GM12801 (cell line): ENCODE results near the gene BRWD1.

Experiments
- TF ChIP-seq, protein P1 (sequence below): IDR thresholded peaks from one replicate; pipeline ENCODE4 v1.5.1; 2011; ENCODE audit warnings: control low read depth; ENCODE audit not compliant: insufficient read length; ENCODE audit errors: extremely low read depth

The BRWD1 gene

DNA sequence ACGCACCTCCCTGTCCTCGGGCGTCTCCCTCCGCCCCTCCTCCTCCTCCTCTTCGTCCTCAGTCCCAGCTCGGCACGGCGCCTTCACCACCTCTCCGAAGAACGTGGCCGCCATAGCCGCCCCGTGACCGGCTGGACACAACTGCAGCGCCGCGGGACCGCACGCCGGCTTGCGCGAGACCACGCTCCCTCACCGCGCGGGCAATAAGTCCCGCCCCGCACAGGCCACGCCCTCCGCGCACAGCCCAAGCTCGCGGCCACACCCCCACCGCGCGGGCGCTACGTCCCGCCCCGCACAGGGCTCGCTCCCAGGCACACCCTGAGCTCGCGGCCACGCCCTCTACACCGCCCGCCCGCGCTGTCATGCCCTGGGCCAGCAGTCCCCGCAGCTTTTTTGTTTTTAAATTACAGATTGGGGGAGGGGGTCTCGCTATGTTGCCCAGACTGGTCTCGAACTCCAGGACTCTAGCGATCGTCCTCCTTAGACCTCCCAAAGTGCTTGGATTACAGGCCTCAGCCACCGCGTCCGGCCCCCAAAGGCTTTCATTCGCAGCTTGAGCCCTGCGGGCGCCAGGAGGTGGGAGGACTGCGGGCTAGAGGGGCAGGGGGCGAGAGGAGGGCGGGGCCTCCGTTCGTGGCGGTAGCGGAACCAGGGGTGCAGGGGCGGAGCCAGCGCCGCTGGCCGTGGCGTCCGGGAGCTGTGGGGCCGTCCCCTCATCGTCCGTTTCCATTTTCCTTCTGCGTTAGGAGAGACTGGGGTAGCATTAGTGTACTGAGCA, 130.0 kb downstream of the BRWD1 start, which contains the start of gene PSMG1:
PSMG1 (minus strand) TSS at position 180 of the 778 bp plus-strand sequence; CDS start at position 114, 66 bp downstream.
- TF ChIP-seq, protein P1, sequence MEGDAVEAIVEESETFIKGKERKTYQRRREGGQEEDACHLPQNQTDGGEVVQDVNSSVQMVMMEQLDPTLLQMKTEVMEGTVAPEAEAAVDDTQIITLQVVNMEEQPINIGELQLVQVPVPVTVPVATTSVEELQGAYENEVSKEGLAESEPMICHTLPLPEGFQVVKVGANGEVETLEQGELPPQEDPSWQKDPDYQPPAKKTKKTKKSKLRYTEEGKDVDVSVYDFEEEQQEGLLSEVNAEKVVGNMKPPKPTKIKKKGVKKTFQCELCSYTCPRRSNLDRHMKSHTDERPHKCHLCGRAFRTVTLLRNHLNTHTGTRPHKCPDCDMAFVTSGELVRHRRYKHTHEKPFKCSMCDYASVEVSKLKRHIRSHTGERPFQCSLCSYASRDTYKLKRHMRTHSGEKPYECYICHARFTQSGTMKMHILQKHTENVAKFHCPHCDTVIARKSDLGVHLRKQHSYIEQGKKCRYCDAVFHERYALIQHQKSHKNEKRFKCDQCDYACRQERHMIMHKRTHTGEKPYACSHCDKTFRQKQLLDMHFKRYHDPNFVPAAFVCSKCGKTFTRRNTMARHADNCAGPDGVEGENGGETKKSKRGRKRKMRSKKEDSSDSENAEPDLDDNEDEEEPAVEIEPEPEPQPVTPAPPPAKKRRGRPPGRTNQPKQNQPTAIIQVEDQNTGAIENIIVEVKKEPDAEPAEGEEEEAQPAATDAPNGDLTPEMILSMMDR = no peak

DNA sequence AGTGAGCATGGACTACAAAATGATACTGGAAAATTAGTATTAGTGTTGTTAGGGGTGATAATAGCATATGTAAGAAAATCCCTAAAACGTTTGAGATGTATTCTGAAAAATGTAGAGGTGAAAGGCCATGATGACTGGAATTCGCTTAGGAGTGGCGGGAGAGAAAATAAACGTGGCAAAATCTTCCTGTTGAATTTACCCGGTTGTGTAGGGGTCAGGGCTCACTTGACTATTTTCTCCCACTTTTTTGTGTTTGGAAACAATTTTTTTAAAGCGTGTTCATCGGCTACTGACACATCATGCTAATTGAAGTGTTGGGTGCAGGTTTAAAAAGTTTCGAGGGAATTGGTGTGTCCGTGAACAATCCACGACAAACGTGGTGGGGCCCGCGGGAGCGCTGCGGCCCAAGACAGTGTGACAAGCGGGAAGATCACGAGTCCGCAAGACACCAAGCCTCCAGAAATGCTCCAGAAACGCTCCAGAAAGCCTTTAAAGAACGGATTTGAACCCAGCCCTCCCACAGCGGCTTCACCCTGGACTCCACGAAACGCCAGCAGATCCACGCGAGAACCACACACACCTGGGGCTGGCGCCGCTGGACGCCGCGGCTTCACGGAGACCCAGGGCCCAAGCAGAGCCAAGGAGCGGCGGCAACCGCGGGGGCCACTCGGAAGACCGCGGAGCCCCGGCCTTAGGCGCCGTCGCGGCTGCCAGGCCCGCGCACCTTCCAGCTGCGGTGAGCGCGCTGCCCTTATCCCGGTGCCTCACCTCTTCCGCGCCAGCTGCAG, 130.8 kb downstream of the BRWD1 start:
- TF ChIP-seq, protein P1 = no peak

DNA sequence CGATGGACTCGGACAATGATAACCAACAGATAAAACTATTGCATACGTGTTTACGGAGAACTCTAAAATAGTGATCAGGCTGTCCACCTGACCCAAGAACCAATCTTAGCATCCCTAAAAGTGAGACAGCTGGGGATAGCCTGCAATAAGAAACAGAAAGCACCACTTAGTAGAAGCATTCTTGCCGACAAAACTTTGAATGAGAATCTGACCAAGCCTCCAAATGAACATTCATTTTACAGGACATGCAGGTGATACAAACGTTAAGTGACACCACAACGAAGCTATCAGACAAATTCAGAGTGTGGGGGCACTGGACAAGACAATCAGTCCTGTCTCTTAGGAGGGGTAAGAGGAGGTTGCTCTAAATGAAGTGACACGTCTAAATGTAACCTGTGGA, 131.4 kb downstream of the BRWD1 start:
- TF ChIP-seq, protein P1 = no peak

DNA sequence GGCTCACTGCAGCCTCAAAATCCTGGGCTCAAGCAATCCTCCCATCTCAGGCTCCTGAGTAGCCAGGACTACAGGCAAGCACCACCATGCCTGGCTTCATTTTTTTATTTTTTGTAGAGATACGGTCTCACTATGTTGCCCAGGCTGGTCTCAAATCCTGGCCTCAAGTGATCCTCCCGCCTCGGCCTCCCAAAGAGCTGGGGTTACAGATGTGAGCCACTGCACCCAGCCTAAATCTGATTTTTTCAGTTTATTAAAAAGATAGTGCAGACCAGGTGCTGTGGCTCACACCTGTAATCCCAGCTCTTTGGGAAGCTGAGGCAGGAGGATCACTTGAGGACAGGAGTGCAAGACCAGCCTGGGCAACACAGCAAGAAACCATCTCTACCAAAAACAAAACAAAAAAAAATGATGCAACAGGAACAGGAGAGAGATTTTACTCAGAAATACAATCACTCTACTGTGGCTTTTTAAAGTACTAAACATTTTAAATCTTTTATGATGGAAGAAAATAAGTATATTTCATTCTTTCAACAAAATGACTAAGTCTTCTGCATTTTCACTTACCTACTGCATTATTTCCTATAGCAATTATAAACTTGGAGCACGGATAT, 132.1 kb downstream of the BRWD1 start:
- TF ChIP-seq, protein P1 = no peak

DNA sequence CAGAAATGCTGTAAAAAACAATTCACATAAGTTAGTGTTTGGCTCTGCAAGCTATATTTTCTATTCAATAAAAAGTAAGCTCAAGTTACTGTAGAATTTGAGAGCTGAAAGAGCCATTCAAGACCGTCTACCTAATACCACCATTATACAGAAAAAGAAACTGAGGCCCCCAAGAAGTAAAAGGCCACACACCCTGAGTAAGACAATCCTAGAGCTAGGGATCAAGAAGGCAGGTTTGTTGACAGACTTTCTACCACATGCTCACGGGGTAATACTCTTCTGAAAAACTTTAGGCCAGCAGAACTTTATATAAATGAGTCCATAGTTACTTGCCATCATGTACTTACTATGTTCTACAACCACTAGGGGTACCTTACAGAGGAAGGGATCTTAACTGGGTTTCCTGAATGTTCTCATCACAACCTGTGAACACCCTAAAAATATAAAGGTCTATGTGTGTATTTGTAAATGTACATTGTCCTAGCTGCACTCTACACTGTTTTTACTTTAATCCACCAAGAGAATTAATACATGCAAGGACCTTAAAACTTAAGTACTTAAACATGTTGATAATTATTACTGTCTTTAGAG, 132.9 kb downstream of the BRWD1 start:
- TF ChIP-seq, protein P1 = no peak

DNA sequence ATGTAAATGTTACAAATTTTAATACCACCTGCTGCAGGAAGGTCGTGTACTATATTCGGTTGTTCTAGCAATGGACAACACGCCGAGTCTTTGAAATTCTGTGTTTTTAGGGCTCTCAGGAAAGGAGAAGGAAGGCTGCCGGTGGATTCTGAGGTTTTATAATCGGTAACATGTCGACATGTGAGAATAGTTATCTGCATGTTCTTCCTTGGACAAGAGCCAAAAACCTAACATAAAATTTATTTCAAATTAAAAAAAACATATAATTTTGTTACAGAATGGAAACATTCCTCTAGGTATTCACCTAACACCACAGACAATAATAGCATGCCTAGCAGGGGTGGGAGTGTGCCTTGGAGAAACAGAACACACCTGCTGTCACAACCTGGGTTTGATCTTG, 135.0 kb downstream of the BRWD1 start:
- TF ChIP-seq, protein P1 = no peak

DNA sequence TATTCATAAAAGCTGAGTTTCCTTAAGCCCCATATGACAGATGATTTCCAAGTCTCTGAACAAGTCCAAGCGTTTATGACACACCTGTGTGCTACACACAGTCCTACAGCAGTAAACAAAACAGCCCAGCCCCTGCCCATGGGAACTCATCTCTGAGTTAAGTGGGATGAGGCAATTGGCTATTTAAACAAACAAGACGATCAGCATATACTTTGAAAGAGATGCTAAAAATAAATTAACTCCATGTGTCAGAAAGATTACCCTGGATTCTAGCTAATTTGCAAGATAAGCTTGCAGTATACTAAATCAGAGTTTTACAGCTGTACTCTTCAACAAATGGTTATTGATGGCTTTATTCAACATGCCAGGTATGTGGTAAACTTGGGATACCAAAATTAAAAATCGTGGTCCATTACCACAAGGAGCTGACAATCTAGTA, 137.1 kb downstream of the BRWD1 start:
- TF ChIP-seq, protein P1 = no peak
